Measurements from ENCODE around the gene FSHR. TPM values are rescaled to one million over a fixed set of nuclear protein-coding genes. Genes with fewer than 3 reads are reported as not detected.

The FSHR gene
- polyA plus RNA-seq, 1 experiment = not detected

GRCh38 chr2:49186050-49186648 lies 31.8 kb upstream of the FSHR start:
- H3K4me3 ChIP-seq (ENCODE audit: low read depth, low read length) = no peak overlapping the region
- ChIA-PET POLR2A (no interaction called here), CTCF (no interaction called here)
- H3K27me3 ChIP-seq (ENCODE audit: control insufficient read depth, insufficient read depth, low read length) = no peaks in the 10 kb centered on the region
- H3K36me3 ChIP-seq (ENCODE audit: control insufficient read depth, insufficient read depth, low read length) = no peaks in the 10 kb centered on the region
- no peak for TF ChIP-seq CTCF (IDR thresholded peaks at IDR 0.05; ENCODE audit: insufficient read depth, low read depth, low read length)
- DNase-seq (ENCODE audit: low read depth) = no peak

- ChIA-PET POLR2A (no interaction called here), CTCF (no interaction called here)
- Histone ChIP-seq H3K27me3 (ENCODE audit: control insufficient read depth, insufficient read depth, low read length) (no peaks in the 10 kb centered on the region), H3K36me3 (ENCODE audit: control insufficient read depth, insufficient read depth, low read length) (no peaks in the 10 kb centered on the region), H3K4me3 (ENCODE audit: low read depth, low read length) (no peak overlapping the region)
- TF ChIP-seq CTCF (IDR thresholded peaks at IDR 0.05; ENCODE audit: insufficient read depth, low read depth, low read length) = no peak
- DNase-seq (ENCODE audit: low read depth) = no peak
These were observed 24.3 kb upstream of the FSHR start for GRCh38 chr2:49178656-49179055.

- CTCF ChIA-PET = no interaction called here
- Histone ChIP-seq H3K36me3 (ENCODE audit: control insufficient read depth, insufficient read depth, low read length) (no peaks in the 10 kb centered on the region), H3K27me3 (ENCODE audit: control insufficient read depth, insufficient read depth, low read length) (no peaks in the 10 kb centered on the region), H3K4me3 (ENCODE audit: low read depth, low read length) (no peak overlapping the region)
- TF ChIP-seq CTCF (IDR thresholded peaks at IDR 0.05; ENCODE audit: insufficient read depth, low read depth, low read length) = no peak
- no peak for DNase-seq (ENCODE audit: low read depth)
- POLR2A ChIA-PET = no interaction called here
These were observed 22.9 kb upstream of the FSHR start for GRCh38 chr2:49177194-49177593.

- no peak for TF ChIP-seq CTCF (IDR thresholded peaks at IDR 0.05; ENCODE audit: insufficient read depth, low read depth, low read length)
- Histone ChIP-seq H3K27me3 (ENCODE audit: control insufficient read depth, insufficient read depth, low read length) (no peaks in the 10 kb centered on the region), H3K4me3 (ENCODE audit: low read depth, low read length) (no peak overlapping the region), H3K36me3 (ENCODE audit: control insufficient read depth, insufficient read depth, low read length) (no peaks in the 10 kb centered on the region)
- CTCF ChIA-PET = interaction anchor here (1.0 kb wide), 1 partner anchor 26 kb away, joined by 3 read pairs; no protein-coding TSS in a partner anchor
- POLR2A ChIA-PET = no interaction called here
- no peak for DNase-seq (ENCODE audit: low read depth)
These were observed 21.5 kb upstream of the FSHR start for GRCh38 chr2:49175831-49176230.

- no peak for DNase-seq (ENCODE audit: low read depth)
These were observed 20.4 kb upstream of the FSHR start for GRCh38 chr2:49174750-49175149.

More at GRCh38 chr2:49174750-49175149, 20.4 kb upstream of the FSHR start:
- Histone ChIP-seq H3K27me3 (ENCODE audit: control insufficient read depth, insufficient read depth, low read length) (no peaks in the 10 kb centered on the region), H3K36me3 (ENCODE audit: control insufficient read depth, insufficient read depth, low read length) (no peaks in the 10 kb centered on the region), H3K4me3 (ENCODE audit: low read depth, low read length) (no peak overlapping the region)
- POLR2A ChIA-PET = no interaction called here
- no peak for TF ChIP-seq CTCF (IDR thresholded peaks at IDR 0.05; ENCODE audit: insufficient read depth, low read depth, low read length)
- CTCF ChIA-PET = no interaction called here

All from BJ (cell line).